PC-3 (cell line): ENCODE results near the gene SEPHS1. TPM values are rescaled to one million over a fixed set of nuclear protein-coding genes. Genes with fewer than 3 reads are reported as not detected.

Source experiments
- ATAC-seq: fragments of 200-7000 bp; cut with Tn5 transposase; 2 replicates; pipeline ENCODE4 v1.9.1; 2020; ENCODE audit warnings: mild to moderate bottlenecking, moderate library complexity
- BruUV-seq: library from RNA; stranded (reverse); fragments of 400-500 nt; replicated peaks from 2 replicates; lab custom pipeline; 2021; lab: Mats Ljungman, UMichigan
- CTCF ChIA-PET: fragments of 300-600 bp; sonication (Branson Sonifier 250); formaldehyde crosslinking; loops from one replicate; lab custom pipeline; 2022; ENCODE audit warnings: antibody characterized with exemption; lab: Charles Lee
- POLR2A ChIA-PET: fragments of 300-600 bp; sonication (Branson Sonifier 250); formaldehyde crosslinking; loops from one replicate; lab custom pipeline; 2022; ENCODE audit warnings: antibody characterized with exemption; ENCODE audit not compliant: unreplicated experiment; lab: Charles Lee
- DNase-seq: peaks from one replicate; pipeline ENCODE4 v3.0.0-alpha.2; 2015
- H2AFZ ChIP-seq: fragments of 300-600 bp; sonication (generic); 2 replicates; pipeline ENCODE4 v1.6.0; 2016; ENCODE audit warnings: antibody characterized with exemption, low read length
- H3F3A ChIP-seq: fragments of 300-600 bp; sonication (generic); one replicate; pipeline ENCODE4 v1.6.0; 2017; ENCODE audit warnings: antibody characterized with exemption, low read length, control low read depth, mild to moderate bottlenecking; ENCODE audit not compliant: unreplicated experiment
- H3K27ac ChIP-seq: fragments of 300-600 bp; sonication (generic); 2 replicates; pipeline ENCODE4 v1.5.1; 2016; ENCODE audit warnings: mild to moderate bottlenecking, low read length
- H3K27me3 ChIP-seq: fragments of 300-600 bp; sonication (generic); 2 replicates; pipeline ENCODE4 v1.6.1; 2016; ENCODE audit warnings: low read length, mixed read lengths
- H3K36me3 ChIP-seq: fragments of 300-600 bp; sonication (generic); 2 replicates; pipeline ENCODE4 v1.6.1; 2016; ENCODE audit warnings: low read depth, mixed run types, low read length, mixed read lengths
- H3K4me1 ChIP-seq: fragments of 300-600 bp; sonication (generic); 2 replicates; pipeline ENCODE4 v1.5.1; 2016; ENCODE audit warnings: low read length; ENCODE audit not compliant: insufficient read depth
- H3K4me2 ChIP-seq: fragments of 300-600 bp; sonication (generic); 2 replicates; pipeline ENCODE4 v1.6.0; 2016; ENCODE audit warnings: low read length
- H3K4me3 ChIP-seq: fragments of 300-600 bp; sonication (generic); 2 replicates; pipeline ENCODE4 v1.5.1; 2016; ENCODE audit warnings: mild to moderate bottlenecking, low read length, mixed read lengths
- H3K79me2 ChIP-seq: fragments of 300-600 bp; sonication (generic); 2 replicates; pipeline ENCODE4 v1.6.1; 2017; ENCODE audit warnings: low read length, mixed read lengths
- H3K9ac ChIP-seq: fragments of 300-600 bp; sonication (generic); 2 replicates; pipeline ENCODE4 v1.6.0; 2016; ENCODE audit warnings: mild to moderate bottlenecking, low read length
- H3K9me2 ChIP-seq: fragments of 300-600 bp; sonication (generic); replicated peaks from 2 replicates; pipeline ENCODE4 v1.6.1; 2016; ENCODE audit warnings: mixed run types, low read length, mixed read lengths
- H3K9me3 ChIP-seq: fragments of 300-600 bp; sonication (generic); 2 replicates; pipeline ENCODE4 v1.6.1; 2016; ENCODE audit warnings: low read length, mixed read lengths
- H4K20me1 ChIP-seq: fragments of 300-600 bp; sonication (generic); 2 replicates; pipeline ENCODE4 v1.6.1; 2016; ENCODE audit warnings: low read length, mixed read lengths
- EZH2 ChIP-seq: fragments of 300-600 bp; sonication (generic); IDR thresholded peaks from one replicate; pipeline ENCODE4 v1.6.1; 2017; ENCODE audit warnings: antibody characterized with exemption, mild to moderate bottlenecking, low read length; ENCODE audit not compliant: unreplicated experiment
- EZH2phosphoT487 ChIP-seq: fragments of 300-600 bp; sonication (generic); IDR thresholded peaks from 2 replicates; pipeline ENCODE4 v1.6.1; 2018; ENCODE audit warnings: mild to moderate bottlenecking, antibody characterized with exemption, low read length, borderline replicate concordance
- intact Hi-C: fragments of 100-400 bp; cut with micrococcal nuclease; formaldehyde crosslinking; loops from 2 replicates; pipeline ENCODE4 v1.9.0; 2023
- total RNA-seq: library from RNA; depleted of rRNA; stranded (reverse); fragments of >200 nt; gene quantifications from 2 replicates; pipeline ENCODE4 v1.2.3, GENCODE V29; 2014
- TF ChIP-seq, protein P1 (sequence below): fragments of 300-600 bp; sonication (generic); conservative IDR thresholded peaks from 2 replicates; pipeline ENCODE4 v1.5.1; 2017; ENCODE audit warnings: antibody characterized with exemption, low read depth, mild to moderate bottlenecking, low read length

Gene SEPHS1
- total RNA-seq, 1 experiment from 2014 or later, result 42.5 TPM

DNA sequence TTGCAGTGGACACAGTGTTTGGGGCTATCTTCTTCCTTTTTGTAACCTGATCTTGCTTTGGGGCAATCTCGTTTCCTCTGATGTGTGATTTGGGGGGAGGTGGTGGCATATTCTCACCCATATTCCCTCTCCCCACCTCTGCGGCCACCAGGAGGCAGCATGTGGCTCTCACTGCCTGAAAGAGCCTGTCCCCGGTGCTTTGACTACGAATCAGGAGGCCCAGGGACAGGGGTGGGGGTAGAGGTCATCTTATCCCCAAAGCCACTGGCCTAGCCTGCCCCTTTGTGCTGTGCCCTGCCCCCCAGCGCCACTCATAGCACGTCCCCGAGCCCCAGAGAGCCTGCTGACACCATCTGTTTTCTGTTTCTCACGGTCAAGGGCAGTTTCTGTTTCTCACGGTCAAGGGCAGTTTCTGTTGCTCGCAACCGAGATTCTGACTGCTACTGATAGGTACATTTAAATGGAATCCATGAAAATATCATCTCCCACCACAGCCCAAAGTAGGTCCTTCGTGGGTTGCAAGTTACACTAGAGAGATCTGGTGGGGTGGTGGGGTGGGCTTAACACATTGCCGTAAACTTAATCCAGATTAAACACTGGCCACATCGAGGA lies 76.4 kb downstream of the SEPHS1 start:
- no peaks in the 10 kb centered on the region for H3K27me3 ChIP-seq
- H4K20me1 ChIP-seq, result no peaks in the 10 kb centered on the region
- peak; percentile 1 for DNase-seq
- no peaks in the 10 kb centered on the region for H3K79me2 ChIP-seq
- no peak overlapping the region for H3K27ac ChIP-seq
- H3K9me2 ChIP-seq, result no peaks in the 10 kb centered on the region
- H3F3A ChIP-seq, result no peaks in the 10 kb centered on the region
- no peak overlapping the region for H3K4me3 ChIP-seq
- H2AFZ ChIP-seq, result no peak overlapping the region
- no peaks in the 10 kb centered on the region for H3K9me3 ChIP-seq
- ChIA-PET CTCF (interaction anchor here (0.7 kb wide), 1 partner anchor 72 kb away, joined by 3 read pairs; no protein-coding TSS in a partner anchor), POLR2A (no interaction called here)
- no peaks in the 10 kb centered on the region for H3K36me3 ChIP-seq
- peaks cover 11% of the 10 kb centered on the region for H3K4me1 ChIP-seq
- TF ChIP-seq EZH2, result no peak
- TF ChIP-seq, protein P1, sequence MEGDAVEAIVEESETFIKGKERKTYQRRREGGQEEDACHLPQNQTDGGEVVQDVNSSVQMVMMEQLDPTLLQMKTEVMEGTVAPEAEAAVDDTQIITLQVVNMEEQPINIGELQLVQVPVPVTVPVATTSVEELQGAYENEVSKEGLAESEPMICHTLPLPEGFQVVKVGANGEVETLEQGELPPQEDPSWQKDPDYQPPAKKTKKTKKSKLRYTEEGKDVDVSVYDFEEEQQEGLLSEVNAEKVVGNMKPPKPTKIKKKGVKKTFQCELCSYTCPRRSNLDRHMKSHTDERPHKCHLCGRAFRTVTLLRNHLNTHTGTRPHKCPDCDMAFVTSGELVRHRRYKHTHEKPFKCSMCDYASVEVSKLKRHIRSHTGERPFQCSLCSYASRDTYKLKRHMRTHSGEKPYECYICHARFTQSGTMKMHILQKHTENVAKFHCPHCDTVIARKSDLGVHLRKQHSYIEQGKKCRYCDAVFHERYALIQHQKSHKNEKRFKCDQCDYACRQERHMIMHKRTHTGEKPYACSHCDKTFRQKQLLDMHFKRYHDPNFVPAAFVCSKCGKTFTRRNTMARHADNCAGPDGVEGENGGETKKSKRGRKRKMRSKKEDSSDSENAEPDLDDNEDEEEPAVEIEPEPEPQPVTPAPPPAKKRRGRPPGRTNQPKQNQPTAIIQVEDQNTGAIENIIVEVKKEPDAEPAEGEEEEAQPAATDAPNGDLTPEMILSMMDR, result peak; percentile 49; the same call in 1 of the 2 replicates
- BruUV-seq, result no TSS peak
- intact Hi-C loops, result no loop called here
- ATAC-seq, result peak; percentile 43
- peak overlapping the region; percentile 63 for H3K4me2 ChIP-seq
- no peak overlapping the region for H3K9ac ChIP-seq

DNA sequence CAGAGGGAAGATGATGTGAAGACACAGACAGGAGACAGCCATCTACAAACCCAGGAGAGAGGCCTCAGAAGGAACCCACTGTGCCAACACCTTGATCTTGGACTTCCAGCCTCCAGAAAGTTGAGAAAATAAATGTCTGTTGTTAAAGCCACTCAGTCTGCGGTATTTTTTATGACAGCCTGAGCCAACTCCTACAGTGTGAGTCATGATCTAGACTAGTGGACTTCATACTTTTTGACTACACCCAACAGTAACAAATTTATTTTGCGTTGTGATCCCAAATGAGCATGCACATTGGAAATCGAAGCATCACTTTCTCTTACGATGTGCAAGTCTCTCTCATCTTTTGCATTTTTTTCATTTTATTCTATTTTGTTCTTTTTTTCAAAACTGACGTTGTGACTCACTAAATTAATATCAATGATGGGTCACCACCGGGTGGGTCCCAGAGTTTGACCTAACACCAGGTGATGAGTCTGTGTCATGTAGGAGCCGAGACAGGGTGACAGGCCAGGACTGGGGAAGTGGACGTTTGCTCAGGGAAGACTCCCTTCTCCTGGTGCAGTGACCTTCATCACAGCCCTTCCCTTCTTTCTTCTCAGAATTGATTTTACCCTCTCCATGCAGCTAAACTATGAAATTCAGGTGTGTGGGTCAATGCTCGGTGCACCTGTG lies 77.1 kb downstream of the SEPHS1 start:
- Histone ChIP-seq H3K9ac (no peak overlapping the region), H3K4me2 (peak overlapping the region; percentile 63), H3K4me3 (peak overlapping the region; percentile 43; the same call in 1 of the 2 replicates), H3K9me2 (no peaks in the 10 kb centered on the region), H4K20me1 (no peaks in the 10 kb centered on the region), H3K9me3 (no peaks in the 10 kb centered on the region), H3K36me3 (no peaks in the 10 kb centered on the region), H3K27ac (no peak overlapping the region), H3K79me2 (no peaks in the 10 kb centered on the region), H3F3A (no peaks in the 10 kb centered on the region), H3K4me1 (peaks cover 11% of the 10 kb centered on the region), H3K27me3 (no peaks in the 10 kb centered on the region), H2AFZ (no peak overlapping the region)
- POLR2A ChIA-PET, result no interaction called here
- CTCF ChIA-PET, result no interaction called here
- DNase-seq (peak; percentile 59), ATAC-seq (peak; percentile 97)
- intact Hi-C loops, result no loop called here
- TF ChIP-seq EZH2, result no peak
- TF ChIP-seq, protein P1, result no peak
- TF ChIP-seq EZH2phosphoT487, result no peak
- BruUV-seq, result no TSS peak

DNA sequence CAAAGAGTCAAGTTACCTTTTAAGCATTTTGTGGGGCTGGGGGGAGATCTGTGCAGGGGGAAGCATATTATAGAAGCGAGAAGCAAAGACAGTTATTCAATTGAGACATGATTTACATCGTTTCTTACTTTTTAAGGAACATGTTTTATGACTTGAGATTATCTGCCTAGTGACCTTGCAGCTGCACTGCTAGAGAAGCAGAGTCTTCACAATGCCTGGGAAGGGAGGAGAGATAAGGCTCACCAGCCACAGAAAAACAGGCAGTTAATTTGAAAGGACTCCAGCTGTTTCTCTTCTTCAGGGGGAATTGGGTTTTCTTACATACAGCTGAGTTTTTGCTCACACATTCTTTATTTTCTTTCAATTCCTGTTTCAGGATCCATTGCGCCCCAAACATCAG lies 79.3 kb downstream of the SEPHS1 start:
- H3K4me2 ChIP-seq, result no peak overlapping the region
- H3K9me2 ChIP-seq, result no peaks in the 10 kb centered on the region
- H2AFZ ChIP-seq, result no peak overlapping the region
- H3F3A ChIP-seq, result no peaks in the 10 kb centered on the region
- H3K9me3 ChIP-seq, result no peaks in the 10 kb centered on the region
- no peaks in the 10 kb centered on the region for H3K79me2 ChIP-seq
- ChIA-PET CTCF (no interaction called here), POLR2A (no interaction called here)
- intact Hi-C loops, result no loop called here
- no peak overlapping the region for H3K4me3 ChIP-seq
- ATAC-seq (no peak), DNase-seq (no peak)
- H3K4me1 ChIP-seq, result peaks cover 11% of the 10 kb centered on the region
- no peaks in the 10 kb centered on the region for H3K27me3 ChIP-seq
- BruUV-seq, result no TSS peak
- no peak overlapping the region for H3K9ac ChIP-seq
- H4K20me1 ChIP-seq, result no peaks in the 10 kb centered on the region
- no peak overlapping the region for H3K27ac ChIP-seq
- no peak for TF ChIP-seq EZH2phosphoT487
- no peak for TF ChIP-seq EZH2
- TF ChIP-seq, protein P1, result no peak
- H3K36me3 ChIP-seq, result no peaks in the 10 kb centered on the region
